GM21576 (cell line): Measurements from ENCODE around the gene MAP3K10.
"Not testable (repeated sequence)": the region's sequence is repeated elsewhere in the genome, so short reads cannot be mapped to it uniquely, and the experiment has no call there.

Experiments used
- ATAC-seq: cut with Tn5 transposase; IDR thresholded peaks from one replicate; pipeline ENCODE4 v1.9.1; 2021; ENCODE audit warnings: mild to moderate bottlenecking, moderate library complexity; ENCODE audit not compliant: unreplicated experiment

MAP3K10 gene

DNA sequence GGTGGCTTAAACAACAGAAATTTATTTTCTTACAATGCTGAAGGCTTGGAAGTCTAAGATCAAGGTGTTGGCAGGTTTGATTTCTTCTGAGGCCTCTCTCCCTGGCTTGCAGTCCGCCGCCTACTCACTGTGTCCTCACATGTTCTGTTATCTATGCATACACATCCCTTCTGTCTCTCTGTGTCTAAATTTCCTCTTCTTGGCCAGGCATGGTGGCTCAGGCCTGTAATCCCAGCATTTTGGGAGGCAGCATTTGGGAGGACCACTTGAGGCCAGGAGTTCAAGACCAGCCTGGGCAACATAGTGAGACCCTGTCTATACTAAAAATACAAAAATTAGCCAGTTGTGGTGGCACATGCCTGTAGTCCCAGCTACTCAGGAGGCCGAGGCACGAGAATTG, 19.9 kb upstream of the MAP3K10 start:
- ATAC-seq = not testable (repeated sequence)

DNA sequence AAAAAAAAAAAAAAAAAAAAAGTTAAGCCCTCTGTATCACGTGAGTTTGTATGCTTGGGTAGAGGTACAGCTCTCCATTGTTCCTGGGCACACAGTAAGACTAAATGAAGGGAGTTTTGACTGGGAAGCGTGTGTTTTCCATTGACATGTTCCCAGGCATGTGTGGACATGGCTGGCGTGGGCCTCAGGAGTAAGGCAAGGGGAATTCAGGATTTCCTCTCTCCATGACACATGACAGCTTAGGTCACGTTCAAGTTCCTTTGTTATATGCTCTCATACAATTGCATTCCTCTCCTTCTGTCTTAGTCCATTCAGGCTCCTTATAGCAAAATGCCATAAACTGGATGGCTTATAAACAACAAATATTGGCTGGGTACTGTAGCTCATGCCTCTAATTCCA, 17.1 kb upstream of the MAP3K10 start:
- ATAC-seq = no peak

DNA sequence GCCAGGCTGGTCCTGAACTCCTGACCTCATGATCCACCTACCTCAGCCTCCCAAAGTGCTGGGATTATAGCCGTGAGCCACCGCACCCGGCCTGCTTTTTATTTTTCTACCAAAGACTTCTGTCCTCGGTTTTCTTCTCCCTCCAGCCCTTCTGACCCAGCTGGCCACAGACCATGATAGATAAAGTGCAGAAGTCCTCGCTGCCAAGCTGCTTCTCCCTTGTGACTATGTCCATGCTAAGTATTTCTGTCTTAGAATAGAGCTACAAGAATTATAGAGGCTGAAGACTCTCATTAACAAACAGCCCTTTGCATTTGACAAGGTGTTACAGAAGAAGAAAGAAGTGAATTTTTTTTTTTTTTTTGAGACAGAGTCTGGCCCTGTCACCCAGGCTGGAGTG, 15.4 kb upstream of the MAP3K10 start:
- ATAC-seq = no peak

DNA sequence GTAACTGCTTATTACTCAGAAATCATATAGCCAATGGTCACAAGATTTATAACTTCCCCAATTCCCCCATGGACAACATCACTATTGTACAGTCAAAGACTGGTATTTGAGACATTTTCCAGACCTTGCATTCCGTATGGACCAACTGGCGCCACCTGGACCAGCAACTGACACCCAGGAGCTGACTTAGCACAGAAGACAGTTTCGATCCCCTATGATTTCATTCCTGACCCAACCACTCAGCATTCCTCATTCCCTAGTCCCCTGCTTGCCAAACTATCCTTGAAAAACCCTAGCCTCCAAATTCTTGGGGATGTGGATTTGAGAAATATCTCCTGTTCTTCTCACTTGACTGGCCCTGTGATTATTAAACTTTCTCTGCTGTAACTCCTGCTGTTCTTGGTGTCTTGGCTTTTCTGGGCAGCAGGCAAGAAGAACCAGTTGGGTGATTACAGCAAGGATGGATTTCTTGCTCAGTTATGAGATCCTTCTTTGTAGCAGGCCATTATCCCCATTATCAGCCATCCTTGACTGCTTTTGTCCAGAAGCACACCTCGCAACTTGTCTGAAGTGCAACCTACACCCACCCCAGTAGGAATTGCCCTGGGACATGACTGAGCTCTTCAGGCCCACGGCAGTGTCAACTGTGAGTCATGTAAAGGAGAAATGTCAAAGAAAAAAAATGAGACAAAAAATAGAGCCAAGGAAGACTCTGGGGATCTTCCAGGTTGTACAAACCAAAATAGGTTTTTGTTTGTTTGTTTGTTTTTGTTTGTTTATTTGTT, 13.7 kb upstream of the MAP3K10 start:
- ATAC-seq = no peak

DNA sequence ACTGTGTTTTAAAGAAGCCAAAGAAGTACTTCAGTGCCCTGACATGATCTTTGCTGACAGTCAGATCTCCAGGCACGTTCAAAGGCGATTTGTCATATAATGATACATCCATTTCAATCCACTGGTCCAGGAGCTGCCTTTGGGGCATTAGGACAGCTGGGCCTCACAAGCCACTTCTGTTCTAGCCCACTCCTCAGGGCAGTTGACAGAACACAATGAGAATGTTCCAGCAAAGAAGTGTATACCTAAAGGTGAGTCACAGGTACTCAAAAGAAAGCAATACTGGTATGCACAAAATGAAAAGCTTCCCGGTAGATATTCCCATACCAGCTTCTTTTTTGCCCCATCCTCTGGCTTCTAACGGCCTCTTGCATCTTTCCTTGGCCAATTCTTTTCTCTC, 12.5 kb upstream of the MAP3K10 start:
- ATAC-seq = no peak

DNA sequence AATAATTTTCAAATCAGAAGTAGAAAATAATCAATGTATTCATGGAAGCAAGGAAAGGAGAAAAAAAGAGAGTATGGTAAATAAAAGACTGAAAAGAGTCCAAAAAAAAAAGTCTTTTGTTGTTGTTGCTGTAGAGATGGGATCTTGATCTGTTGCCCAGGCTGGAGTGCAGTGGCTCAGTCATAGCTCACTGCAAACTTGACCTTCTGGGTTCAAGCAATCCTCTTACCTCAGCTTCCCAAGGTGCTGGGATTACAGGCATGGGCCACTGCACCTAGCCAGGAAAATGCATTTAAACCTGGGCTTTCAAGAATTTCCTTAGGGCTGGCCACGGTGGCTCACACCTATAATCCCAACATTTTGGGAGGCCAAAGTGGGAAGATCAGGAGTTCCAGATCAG, 7.0 kb upstream of the MAP3K10 start:
- no peak for ATAC-seq

DNA sequence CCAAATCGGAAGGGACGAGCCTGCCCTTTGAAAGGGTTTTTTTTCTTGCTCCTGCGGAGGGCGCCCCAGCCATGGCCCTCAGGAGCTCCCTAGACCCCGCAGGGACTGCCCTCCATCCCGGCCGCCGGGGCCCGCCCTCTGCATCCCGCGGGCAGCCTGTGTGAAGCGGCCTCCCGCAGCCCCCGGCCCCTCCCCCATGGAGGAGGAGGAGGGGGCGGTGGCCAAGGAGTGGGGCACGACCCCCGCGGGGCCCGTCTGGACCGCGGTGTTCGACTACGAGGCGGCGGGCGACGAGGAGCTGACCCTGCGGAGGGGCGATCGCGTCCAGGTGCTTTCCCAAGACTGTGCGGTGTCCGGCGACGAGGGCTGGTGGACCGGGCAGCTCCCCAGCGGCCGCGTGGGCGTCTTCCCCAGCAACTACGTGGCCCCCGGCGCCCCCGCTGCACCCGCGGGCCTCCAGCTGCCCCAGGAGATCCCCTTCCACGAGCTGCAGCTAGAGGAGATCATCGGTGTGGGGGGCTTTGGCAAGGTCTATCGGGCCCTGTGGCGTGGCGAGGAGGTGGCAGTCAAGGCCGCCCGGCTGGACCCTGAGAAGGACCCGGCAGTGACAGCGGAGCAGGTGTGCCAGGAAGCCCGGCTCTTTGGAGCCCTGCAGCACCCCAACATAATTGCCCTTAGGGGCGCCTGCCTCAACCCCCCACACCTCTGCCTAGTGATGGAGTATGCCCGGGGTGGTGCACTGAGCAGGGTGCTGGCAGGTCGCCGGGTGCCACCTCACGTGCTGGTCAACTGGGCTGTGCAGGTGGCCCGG, 815 bp downstream of the MAP3K10 start:
- no peak for ATAC-seq

DNA sequence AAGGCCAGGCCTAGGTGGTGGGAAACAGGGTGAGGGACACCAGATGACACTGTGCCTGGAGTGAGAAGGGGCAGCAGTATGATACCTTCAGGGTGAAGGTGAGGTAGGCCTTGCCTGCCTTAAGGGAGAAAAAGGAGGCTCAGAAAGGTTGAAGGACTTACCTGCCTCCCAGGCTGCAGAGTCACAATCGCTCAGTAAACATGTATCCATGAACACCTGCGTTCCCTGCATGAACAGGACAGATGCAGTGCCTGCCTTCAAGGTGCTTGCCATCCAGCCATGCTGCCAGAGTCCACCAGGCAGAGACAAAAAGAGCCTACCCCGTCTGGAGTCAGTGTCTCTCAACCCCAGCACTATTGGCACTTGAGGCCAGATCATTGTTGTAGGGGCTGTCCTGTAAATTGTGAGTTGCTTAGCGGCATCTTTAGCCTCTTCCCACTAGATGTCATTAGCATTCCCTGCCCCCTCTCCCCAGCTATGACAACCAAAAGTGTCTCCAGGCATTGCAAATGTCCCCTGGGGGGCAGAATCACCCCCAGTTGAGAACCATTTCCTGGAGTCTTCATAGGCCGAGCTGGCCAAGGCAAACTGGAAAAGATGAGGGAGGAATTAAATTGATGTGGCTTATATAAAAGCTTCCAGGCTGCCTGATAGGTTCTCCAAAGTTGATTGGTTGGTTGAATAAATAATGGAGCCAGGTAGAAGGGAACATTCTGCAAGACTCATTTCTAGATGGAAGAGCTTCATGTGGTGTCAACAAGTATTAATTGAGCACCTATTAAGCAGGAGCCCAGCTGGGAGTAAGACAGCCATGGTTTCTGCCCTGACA, 1.7 kb downstream of the MAP3K10 start:
- ATAC-seq = no peak

DNA sequence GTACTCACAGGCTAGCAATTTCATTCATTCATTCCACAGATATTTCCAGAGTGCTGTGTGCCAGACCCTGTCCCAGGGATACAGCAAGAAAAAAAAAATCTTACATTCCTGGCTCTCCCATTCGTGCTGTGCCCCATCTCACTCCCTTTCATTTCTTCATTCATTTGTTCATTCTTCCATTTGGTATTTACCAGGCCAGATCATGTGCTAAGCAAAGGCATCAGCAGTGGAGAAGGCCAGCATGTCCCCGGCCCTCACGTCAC, 2.3 kb downstream of the MAP3K10 start:
- ATAC-seq = no peak

DNA sequence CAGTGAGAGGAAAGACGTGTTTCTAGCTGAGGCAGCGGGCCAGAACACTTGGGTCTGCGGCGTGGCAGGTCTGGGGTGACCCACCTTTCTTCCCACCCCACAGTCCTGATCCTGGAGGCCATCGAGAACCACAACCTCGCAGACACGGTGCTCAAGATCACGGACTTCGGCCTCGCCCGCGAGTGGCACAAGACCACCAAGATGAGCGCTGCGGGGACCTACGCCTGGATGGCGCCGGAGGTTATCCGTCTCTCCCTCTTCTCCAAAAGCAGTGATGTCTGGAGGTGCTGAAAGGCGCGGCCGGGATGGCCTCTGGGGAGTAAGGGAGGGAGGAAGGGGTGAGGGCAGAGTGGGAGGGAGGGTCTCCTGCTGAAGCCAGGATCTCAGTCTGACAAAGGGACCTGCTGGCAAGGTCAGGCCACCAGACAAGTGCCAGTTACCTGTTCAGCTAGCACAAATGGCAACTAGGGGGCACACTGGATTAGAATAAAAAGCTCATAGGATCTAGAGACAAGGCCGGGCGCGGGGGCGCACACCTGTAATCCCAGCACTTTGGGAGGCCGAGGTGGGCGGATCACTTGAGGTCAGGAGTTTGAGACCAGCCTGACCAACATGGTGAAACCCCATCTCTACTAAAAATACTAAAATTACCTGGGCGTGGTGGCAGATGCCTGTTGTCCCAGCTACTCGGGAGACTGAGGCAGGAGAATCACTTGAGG, 7.2 kb downstream of the MAP3K10 start:
- ATAC-seq = no peak

DNA sequence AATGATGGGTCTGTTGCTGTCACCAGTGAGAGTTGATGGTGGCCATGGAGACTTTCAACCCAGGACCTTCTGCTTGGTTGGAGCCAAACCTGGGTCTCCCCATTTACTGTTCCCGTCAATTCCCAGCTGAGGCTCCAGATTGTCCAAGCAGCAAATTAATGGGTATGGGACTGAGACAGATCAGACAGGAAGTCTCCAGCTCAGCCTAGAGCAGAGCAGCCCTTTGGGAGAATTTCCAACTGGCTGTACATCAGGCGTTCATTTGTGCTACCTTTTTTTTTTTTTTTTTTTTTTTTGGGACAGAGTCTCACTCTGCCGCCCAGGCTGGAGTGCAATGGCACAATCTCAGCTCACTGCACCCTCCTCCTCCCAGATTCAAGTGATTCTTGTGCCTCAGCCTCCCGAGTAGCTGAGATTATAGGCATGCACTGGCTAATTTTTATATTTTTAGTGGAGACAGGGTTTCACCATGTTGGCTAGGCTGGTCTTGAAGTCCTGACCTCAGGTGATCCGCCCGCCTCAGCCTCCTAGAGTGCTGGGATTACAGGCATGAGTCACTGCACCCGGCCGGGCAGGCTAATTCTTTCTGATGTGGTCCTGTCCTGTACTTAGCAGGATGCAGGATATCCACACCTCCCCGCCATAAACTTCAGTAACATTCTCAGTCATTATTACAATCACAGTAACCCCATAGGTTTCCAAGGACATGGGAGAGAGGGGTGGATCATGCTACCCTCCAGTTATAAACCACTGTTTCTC, 9.3 kb downstream of the MAP3K10 start:
- no peak for ATAC-seq

DNA sequence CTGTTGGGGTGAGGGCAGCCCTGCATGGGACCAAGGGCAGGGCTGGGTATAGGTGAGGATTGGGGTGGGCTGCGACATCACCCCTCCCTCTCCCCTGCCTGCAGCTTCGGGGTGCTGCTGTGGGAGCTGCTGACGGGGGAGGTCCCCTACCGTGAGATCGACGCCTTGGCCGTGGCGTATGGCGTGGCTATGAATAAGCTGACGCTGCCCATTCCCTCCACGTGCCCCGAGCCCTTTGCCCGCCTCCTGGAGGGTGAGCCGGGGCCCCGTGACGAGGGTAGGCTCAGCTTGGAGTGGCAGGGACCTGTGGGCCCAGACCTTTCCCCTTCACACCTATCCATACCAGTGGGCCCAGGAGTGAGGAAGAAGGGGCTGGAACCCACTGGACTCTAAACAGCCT, 13.2 kb downstream of the MAP3K10 start:
- ATAC-seq = no peak

DNA sequence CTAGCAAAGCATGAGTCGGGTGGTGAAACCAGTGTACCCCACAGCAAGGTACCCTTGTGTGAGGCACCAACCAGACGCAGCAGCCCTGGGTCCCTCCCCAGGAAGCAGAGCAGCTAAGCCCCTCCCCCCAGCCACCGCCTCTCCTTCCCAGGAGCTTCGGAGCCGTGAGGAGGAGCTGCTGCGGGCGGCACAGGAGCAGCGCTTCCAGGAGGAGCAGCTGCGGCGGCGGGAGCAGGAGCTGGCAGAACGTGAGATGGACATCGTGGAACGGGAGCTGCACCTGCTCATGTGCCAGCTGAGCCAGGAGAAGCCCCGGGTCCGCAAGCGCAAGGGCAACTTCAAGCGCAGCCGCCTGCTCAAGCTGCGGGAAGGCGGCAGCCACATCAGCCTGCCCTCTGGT, 14.5 kb downstream of the MAP3K10 start:
- ATAC-seq = no peak

DNA sequence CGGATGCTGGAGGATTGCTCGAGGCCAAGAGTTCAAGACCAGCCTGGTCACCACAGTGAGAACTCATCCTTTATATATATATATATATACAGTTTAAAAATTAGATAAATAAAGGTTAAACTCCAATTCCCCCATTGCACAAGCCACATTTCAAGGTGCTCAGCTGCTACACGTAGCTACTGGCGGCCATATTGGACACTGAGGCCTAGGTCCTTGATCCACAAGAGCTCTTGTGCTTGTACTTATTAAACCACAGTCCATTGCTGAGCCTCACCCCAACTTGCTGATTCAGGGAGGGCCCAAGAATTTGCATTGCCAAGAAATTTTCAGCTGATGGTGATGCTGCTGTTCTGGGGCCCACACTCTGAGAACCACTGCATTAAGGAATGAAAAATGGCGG, 17.4 kb downstream of the MAP3K10 start:
- no peak for ATAC-seq

DNA sequence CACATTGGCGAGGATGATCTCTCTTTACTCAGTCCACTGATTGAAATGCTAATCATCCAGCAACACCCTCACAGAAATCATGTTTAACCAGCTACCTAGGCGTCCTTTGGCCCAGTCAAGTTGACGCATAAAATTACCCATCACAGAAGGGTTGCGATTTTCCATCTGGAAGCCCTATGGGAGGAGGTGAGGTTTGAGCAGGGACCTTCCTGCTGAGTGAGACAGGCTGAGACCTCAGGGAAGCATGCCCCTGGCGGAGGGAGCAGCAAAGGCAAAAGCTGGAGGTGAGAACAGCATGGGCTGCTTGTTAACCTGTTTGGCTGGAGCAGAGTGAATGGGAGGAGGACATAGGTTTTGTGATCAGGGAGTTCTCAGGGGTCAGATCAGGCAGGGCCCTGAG, 19.7 kb downstream of the MAP3K10 start:
- ATAC-seq = no peak

DNA sequence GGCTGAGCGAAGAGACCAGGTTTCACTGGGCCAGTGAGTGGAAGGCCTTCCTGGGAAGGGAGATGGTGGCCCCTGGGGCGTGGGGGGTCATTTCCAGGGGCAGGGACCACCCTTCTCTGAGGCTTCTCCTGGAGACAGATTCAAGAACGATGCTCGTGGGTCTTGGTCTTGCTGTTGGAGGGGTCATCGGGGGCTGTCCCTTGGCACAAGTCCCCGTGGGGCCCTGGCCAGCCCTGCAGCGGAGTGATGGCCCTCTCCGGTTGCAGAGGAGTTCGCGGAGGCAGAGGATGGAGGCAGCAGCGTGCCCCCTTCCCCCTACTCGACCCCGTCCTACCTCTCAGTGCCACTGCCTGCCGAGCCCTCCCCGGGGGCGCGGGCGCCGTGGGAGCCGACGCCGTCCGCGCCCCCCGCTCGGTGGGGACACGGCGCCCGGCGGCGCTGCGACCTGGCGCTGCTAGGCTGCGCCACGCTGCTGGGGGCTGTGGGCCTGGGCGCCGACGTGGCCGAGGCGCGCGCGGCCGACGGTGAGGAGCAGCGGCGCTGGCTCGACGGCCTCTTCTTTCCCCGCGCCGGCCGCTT, 22.1 kb downstream of the MAP3K10 start:
- ATAC-seq = no peak

DNA sequence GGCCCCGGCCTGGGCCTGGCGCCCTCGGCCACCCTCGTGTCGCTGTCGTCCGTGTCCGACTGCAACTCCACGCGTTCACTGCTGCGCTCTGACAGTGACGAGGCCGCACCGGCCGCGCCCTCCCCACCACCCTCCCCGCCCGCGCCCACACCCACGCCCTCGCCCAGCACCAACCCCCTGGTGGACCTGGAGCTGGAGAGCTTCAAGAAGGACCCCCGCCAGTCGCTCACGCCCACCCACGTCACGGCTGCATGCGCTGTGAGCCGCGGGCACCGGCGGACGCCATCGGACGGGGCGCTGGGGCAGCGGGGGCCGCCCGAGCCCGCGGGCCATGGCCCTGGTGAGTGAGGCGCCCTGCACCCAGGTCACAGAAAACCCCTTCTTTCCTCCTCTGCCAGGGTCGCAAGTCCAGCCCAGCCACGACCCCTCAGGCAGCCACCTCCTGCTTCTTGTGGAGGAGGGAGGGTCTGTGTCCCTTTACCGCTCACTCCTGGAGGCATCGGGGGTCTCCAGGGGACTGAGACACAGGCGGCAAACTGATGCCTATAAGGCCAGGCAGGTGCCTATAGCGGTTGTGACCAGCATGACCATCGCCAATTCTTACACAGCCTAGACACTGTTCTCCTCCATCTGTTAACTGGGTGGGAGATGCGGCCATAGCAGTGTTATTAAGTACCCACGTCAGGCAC, 22.8 kb downstream of the MAP3K10 start:
- no peak for ATAC-seq

DNA sequence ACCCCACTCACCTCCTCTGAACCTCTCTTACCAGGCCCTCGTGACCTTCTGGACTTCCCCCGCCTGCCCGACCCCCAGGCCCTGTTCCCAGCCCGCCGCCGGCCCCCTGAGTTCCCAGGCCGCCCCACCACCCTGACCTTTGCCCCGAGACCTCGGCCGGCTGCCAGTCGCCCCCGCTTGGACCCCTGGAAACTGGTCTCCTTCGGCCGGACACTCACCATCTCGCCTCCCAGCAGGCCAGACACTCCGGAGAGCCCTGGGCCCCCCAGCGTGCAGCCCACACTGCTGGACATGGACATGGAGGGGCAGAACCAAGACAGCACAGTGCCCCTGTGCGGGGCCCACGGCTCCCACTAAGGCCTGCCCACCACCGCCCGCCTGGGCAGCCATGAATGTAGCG, 23.7 kb downstream of the MAP3K10 start:
- ATAC-seq = no peak

DNA sequence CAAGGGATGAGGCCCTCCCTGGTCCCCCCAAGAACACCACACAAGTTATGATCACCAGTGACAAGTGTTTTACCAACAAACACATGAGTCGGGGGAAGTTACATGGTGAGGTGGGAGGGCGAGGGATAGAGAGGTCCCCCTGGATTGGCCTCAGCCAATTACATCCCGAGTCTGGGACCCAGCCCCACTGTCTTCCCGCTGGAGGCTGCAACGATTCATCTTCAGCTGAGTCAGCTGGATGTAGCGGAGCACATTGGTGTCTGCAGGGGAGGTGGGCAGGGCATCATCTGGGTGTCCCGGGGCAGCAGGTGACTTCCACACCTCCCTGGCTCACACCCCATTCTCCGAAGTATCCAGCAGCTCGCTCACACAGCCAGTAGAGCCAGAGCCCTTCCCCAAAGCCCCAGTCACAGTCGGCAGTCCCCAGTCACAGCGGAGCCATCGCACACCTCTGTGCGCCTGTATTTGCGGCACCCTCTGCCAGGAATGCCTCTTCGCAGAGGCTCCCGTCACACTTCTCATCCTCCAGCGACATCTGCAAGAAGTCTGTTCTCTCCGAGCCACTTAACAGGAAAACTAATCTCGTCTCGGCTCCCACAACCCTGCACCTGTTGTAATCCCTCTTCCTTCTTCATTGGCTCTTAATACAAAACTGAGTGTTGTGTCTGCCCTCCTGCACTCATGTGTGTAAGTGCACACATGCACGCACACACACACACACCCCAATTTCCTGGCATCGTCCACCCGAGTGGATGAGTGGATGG, 25.0 kb downstream of the MAP3K10 start:
- no peak for ATAC-seq
